Panc1 (cell line): ENCODE measurements around the gene TSPAN31. TPM values are rescaled to one million over a fixed set of nuclear protein-coding genes. Genes with fewer than 3 reads are reported as not detected.

Experiments used
- ATAC-seq: fragments of 200-7000 bp; cut with Tn5 transposase; 2 replicates; pipeline ENCODE4 v1.9.1; 2020; ENCODE audit warnings: mild to moderate bottlenecking, moderate library complexity
- BruUV-seq: library from RNA; stranded (reverse); fragments of 400-500 nt; replicated peaks from 2 replicates; lab custom pipeline; 2021; lab: Mats Ljungman, UMichigan
- CTCF ChIA-PET: fragments of 300-600 bp; sonication (Branson Sonifier 250); formaldehyde crosslinking; loops from one replicate; lab custom pipeline; 2022; ENCODE audit warnings: antibody characterized with exemption; lab: Charles Lee
- POLR2A ChIA-PET: fragments of 300-600 bp; sonication (Branson Sonifier 250); formaldehyde crosslinking; loops from one replicate; lab custom pipeline; 2022; ENCODE audit warnings: antibody characterized with exemption; lab: Charles Lee
- DNase-seq: peaks from one replicate; pipeline ENCODE4 v3.0.0-alpha.2; 2010; ENCODE audit warnings: low read depth, low spot score
- H3K27ac ChIP-seq: 2 replicates; pipeline ENCODE4 v1.5.1; 2011; ENCODE audit warnings: mild to moderate bottlenecking, low read length, inconsistent platforms
- H3K27me3 ChIP-seq: fragments of 200-500 bp; sonication (Bioruptor generic); 2 replicates; pipeline ENCODE4 v1.6.0; 2014; ENCODE audit warnings: low read length, inconsistent platforms; ENCODE audit not compliant: control insufficient read depth, insufficient read depth
- H3K36me3 ChIP-seq: fragments of 200-500 bp; sonication (Bioruptor generic); 2 replicates; pipeline ENCODE4 v1.5.1; 2014; ENCODE audit warnings: inconsistent platforms, mild to moderate bottlenecking, low read length, moderate library complexity; ENCODE audit not compliant: control insufficient read depth, insufficient read depth
- H3K4me1 ChIP-seq: 2 replicates; pipeline ENCODE4 v1.5.1; 2011; ENCODE audit warnings: inconsistent platforms, mild to moderate bottlenecking, low read length, moderate library complexity; ENCODE audit not compliant: control insufficient read depth, insufficient read depth
- H3K4me3 ChIP-seq, 2 experiments: 2 replicates each; pipeline ENCODE4 v1.5.1; 2011 to 2012; ENCODE audit warnings: low read depth in 2 of 2, low read length in 2 of 2, mild to moderate bottlenecking in 2 of 2, inconsistent platforms in 1 of 2, moderate library complexity in 1 of 2
- H3K9me3 ChIP-seq: fragments of 200-500 bp; sonication (Bioruptor generic); 2 replicates; pipeline ENCODE4 v1.5.1; 2014; ENCODE audit warnings: low read depth, mild to moderate bottlenecking, inconsistent platforms, low read length, moderate library complexity; ENCODE audit not compliant: control insufficient read depth, insufficient read depth
- POLR2AphosphoS5 ChIP-seq: IDR thresholded peaks from 2 replicates; pipeline ENCODE4 v1.6.1; 2012; ENCODE audit warnings: mild to moderate bottlenecking, low read depth, low read length, moderate library complexity
- REST ChIP-seq, 2 experiments: IDR thresholded peaks; 2 replicates each; pipeline ENCODE4 v1.6.1; 2011 to 2012; ENCODE audit warnings: low read depth in 2 of 2, control low read depth in 1 of 2, low read length in 1 of 2, mild to moderate bottlenecking in 1 of 2, moderate library complexity in 1 of 2; ENCODE audit not compliant: insufficient read depth in 1 of 2
- SIN3A ChIP-seq: IDR thresholded peaks from 2 replicates; pipeline ENCODE4 v1.6.1; 2012; ENCODE audit warnings: low read depth, mild to moderate bottlenecking, low read length, moderate library complexity, borderline replicate concordance; ENCODE audit not compliant: insufficient read depth
- TCF7L2 ChIP-seq: IDR thresholded peaks from 2 replicates; pipeline ENCODE4 v1.6.1; 2011; ENCODE audit warnings: mild to moderate bottlenecking, low read depth, low read length, inconsistent platforms
- in situ Hi-C: cut with HindIII; loops from 2 replicates; pipeline ENCODE4 v1.10.0; 2016; ENCODE audit warnings: low sequenced_read_pairs, low pct_unique_long_range_greater_than_20kb
- intact Hi-C: fragments of 100-400 bp; cut with micrococcal nuclease; formaldehyde crosslinking; loops from one replicate; pipeline ENCODE4 v1.10.0; 2022; ENCODE audit not compliant: unreplicated experiment
- total RNA-seq: library from RNA; stranded (reverse); gene quantifications from one replicate; pipeline ENCODE4 v1.2.1, GENCODE V29; 2021; ENCODE audit not compliant: unreplicated experiment
- TF ChIP-seq, protein P1 (sequence below): fragments of 450-650 bp; IDR thresholded peaks from 2 replicates; pipeline ENCODE4 v1.5.1; 2017; ENCODE audit warnings: mild to moderate bottlenecking

The TSPAN31 gene
- total RNA-seq, 1 experiment from 2014 or later: 17.5 TPM

- no peak overlapping the region for H3K27ac ChIP-seq
- CTCF ChIA-PET: no interaction called here
- in situ Hi-C loops: no loop called here
Measured at GRCh38 chr12:57795354-57795753, 50.5 kb downstream of the TSPAN31 start.

DNA sequence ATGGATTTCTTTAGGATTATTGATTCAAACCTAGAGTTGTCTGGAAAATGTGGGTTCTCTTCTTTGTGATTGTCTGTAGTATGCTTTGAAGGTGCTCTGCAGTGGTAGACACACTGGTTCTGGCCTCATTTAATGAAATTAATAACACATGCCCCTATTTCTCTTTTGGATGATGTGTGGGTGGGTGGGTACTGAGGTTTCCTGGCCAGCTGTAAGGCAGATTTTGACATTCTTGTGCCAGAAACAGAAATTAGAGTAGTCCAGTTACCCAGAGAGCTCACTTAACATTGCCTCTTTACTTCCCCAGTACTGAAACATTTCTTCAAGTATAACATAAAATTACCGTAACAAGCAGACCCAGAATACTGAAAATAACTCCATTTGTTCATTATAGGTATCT lies 52.2 kb downstream of the TSPAN31 start:
- Histone ChIP-seq H3K4me3 (no peak overlapping the region), H3K4me1 (no peaks in the 10 kb centered on the region), H3K9me3 (no peaks in the 10 kb centered on the region), H3K27me3 (no peaks in the 10 kb centered on the region), H3K36me3 (peaks cover 3% of the 10 kb centered on the region), H3K27ac (no peak overlapping the region)
- no peak for DNase-seq
- TF ChIP-seq REST (IDR thresholded peaks at IDR 0.05; ENCODE audit: insufficient read depth in 1 of 2, low read depth in 2 of 2, low read length in 1 of 2): no peak
- TF ChIP-seq POLR2AphosphoS5: no peak
- TF ChIP-seq TCF7L2: no peak
- TF ChIP-seq, protein P1, sequence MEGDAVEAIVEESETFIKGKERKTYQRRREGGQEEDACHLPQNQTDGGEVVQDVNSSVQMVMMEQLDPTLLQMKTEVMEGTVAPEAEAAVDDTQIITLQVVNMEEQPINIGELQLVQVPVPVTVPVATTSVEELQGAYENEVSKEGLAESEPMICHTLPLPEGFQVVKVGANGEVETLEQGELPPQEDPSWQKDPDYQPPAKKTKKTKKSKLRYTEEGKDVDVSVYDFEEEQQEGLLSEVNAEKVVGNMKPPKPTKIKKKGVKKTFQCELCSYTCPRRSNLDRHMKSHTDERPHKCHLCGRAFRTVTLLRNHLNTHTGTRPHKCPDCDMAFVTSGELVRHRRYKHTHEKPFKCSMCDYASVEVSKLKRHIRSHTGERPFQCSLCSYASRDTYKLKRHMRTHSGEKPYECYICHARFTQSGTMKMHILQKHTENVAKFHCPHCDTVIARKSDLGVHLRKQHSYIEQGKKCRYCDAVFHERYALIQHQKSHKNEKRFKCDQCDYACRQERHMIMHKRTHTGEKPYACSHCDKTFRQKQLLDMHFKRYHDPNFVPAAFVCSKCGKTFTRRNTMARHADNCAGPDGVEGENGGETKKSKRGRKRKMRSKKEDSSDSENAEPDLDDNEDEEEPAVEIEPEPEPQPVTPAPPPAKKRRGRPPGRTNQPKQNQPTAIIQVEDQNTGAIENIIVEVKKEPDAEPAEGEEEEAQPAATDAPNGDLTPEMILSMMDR: no peak
- no peak for TF ChIP-seq SIN3A
- ChIA-PET CTCF (no interaction called here), POLR2A (no interaction called here)
- BruUV-seq: no TSS peak
- intact Hi-C loops: no loop called here
- no peak for ATAC-seq
- in situ Hi-C loops: no loop called here

More at GRCh38 chr12:57795354-57795753, 50.5 kb downstream of the TSPAN31 start:
- ATAC-seq (no peak), DNase-seq (no peak)
- Histone ChIP-seq H3K36me3 (peaks cover 6% of the 10 kb centered on the region), H3K4me1 (no peaks in the 10 kb centered on the region), H3K4me3 (no peak overlapping the region), H3K9me3 (no peaks in the 10 kb centered on the region), H3K27me3 (no peaks in the 10 kb centered on the region)
- POLR2A ChIA-PET: no interaction called here
- TF ChIP-seq, protein P1: no peak
- TF ChIP-seq SIN3A (no peak), REST (IDR thresholded peaks at IDR 0.05; ENCODE audit: insufficient read depth in 1 of 2, low read depth in 2 of 2, low read length in 1 of 2) (no peak), TCF7L2 (no peak), POLR2AphosphoS5 (no peak)
- no TSS peak for BruUV-seq
- intact Hi-C loops: no loop called here
